HCT116 (cell line): ENCODE measurements around the gene MPZL2. TPM values are rescaled to one million over a fixed set of nuclear protein-coding genes. Genes with fewer than 3 reads are reported as not detected.

Experiments used
- ATAC-seq: fragments of 200-7000 bp; cut with Tn5 transposase; 2 replicates; pipeline ENCODE4 v1.9.1; 2020; ENCODE audit warnings: mild to moderate bottlenecking, moderate library complexity
- BruUV-seq: library from RNA; stranded (reverse); fragments of 400-500 nt; replicated peaks from 2 replicates; lab custom pipeline; 2021; lab: Mats Ljungman, UMichigan
- CTCF ChIA-PET: fragments of 300-600 bp; sonication (Branson Sonifier 250); formaldehyde crosslinking; loops from one replicate; lab custom pipeline; 2021; ENCODE audit warnings: antibody characterized with exemption; lab: Charles Lee
- POLR2A ChIA-PET: fragments of 300-600, 350-600 bp; sonication (Branson Sonifier 250); formaldehyde crosslinking; loops from one replicate; lab custom pipeline; 2021; ENCODE audit warnings: antibody characterized with exemption; lab: Charles Lee
- RAD21 ChIA-PET, 2 experiments: fragments of 300-600 bp; sonication (Branson Sonifier 250); formaldehyde crosslinking; loops; one replicate each; lab custom pipeline; 2023; ENCODE audit warnings: low total read pairs in 2 of 2; ENCODE audit not compliant: uncharacterized antibody in 2 of 2, unreplicated experiment in 2 of 2, low non-redundant PET in 1 of 2; lab: Charles Lee
- DNase-seq: peaks from one replicate; pipeline ENCODE4 v3.0.0-alpha.2; 2010; ENCODE audit warnings: low read depth, low spot score
- H2AFZ ChIP-seq: fragments of 200-600 bp; shearing (Covaris generic), sonication (generic); 2 replicates; pipeline ENCODE4 v1.6.1; 2017; ENCODE audit warnings: low read depth, mixed run types, mixed read lengths, antibody characterized with exemption, low read length; ENCODE audit not compliant: poor library complexity, severe bottlenecking
- H3K27ac ChIP-seq: 2 replicates; pipeline ENCODE4 v1.5.1; 2012; ENCODE audit warnings: low read depth, low read length
- H3K27me3 ChIP-seq: fragments of 200-600 bp; sonication (generic); 2 replicates; pipeline ENCODE4 v1.6.1; 2016; ENCODE audit warnings: mixed run types, low read length, mixed read lengths; ENCODE audit not compliant: insufficient read depth
- H3K36me3 ChIP-seq, 2 experiments: fragments of 200-500 bp in 1 of 2; fragments of 200-600 bp in 1 of 2; sonication (Bioruptor generic) in 1 of 2; sonication (generic) in 1 of 2; 2 replicates each; pipeline versions ENCODE4 v1.5.1 to v1.6.1; 2014 to 2016; ENCODE audit warnings: low read length in 2 of 2, inconsistent platforms in 1 of 2, mixed read lengths in 1 of 2, mixed run types in 1 of 2; ENCODE audit not compliant: insufficient read depth in 2 of 2, control insufficient read depth in 1 of 2
- H3K4me1 ChIP-seq, 2 experiments: fragments of 200-600 bp in 1 of 2; sonication (generic) in 1 of 2; 2 replicates each; pipeline versions ENCODE4 v1.5.1 to v1.6.1; 2012 to 2017; ENCODE audit warnings: low read length in 2 of 2, inconsistent platforms in 1 of 2, mild to moderate bottlenecking in 1 of 2, mixed read lengths in 1 of 2, mixed run types in 1 of 2, moderate library complexity in 1 of 2; ENCODE audit not compliant: insufficient read depth in 2 of 2, control insufficient read depth in 1 of 2
- H3K4me2 ChIP-seq: fragments of 200-600 bp; sonication (generic); 2 replicates; pipeline ENCODE4 v1.6.1; 2017; ENCODE audit warnings: mixed run types, low read length, mixed read lengths
- H3K4me3 ChIP-seq, 2 experiments: fragments of 200-600 bp in 1 of 2; sonication (generic) in 1 of 2; replicated peaks in 1 of 2; 2 replicates each; pipeline ENCODE4 v1.5.1; 2011 to 2016; ENCODE audit warnings: low read length in 2 of 2, control low read depth in 1 of 2, low read depth in 1 of 2, mild to moderate bottlenecking in 1 of 2, mixed read lengths in 1 of 2, mixed run types in 1 of 2
- H3K79me2 ChIP-seq: fragments of 200-600 bp; sonication (generic); 2 replicates; pipeline ENCODE4 v1.6.1; 2017; ENCODE audit warnings: mild to moderate bottlenecking, mixed run types, low read length, moderate library complexity, mixed read lengths; ENCODE audit not compliant: insufficient read depth
- H3K9ac ChIP-seq: fragments of 200-600 bp; sonication (generic); 2 replicates; pipeline ENCODE4 v1.6.1; 2016; ENCODE audit warnings: low read length, mixed read lengths
- H3K9me2 ChIP-seq: fragments of 200-600 bp; sonication (generic), shearing (Covaris generic); 2 replicates; pipeline ENCODE4 v1.6.1; 2017; ENCODE audit warnings: mixed run types, mild to moderate bottlenecking, moderate library complexity; ENCODE audit not compliant: insufficient read depth
- H3K9me3 ChIP-seq, 2 experiments: fragments of 200-500 bp in 1 of 2; fragments of 200-600 bp in 1 of 2; sonication (Bioruptor generic) in 1 of 2; sonication (generic) in 1 of 2; 2 replicates each; pipeline ENCODE4 v1.6.1; 2014 to 2017; ENCODE audit warnings: low read length in 2 of 2, mixed read lengths in 2 of 2, inconsistent platforms in 1 of 2, low read depth in 1 of 2, mild to moderate bottlenecking in 1 of 2, mixed run types in 1 of 2, moderate library complexity in 1 of 2; ENCODE audit not compliant: control insufficient read depth in 1 of 2, insufficient read depth in 1 of 2
- H4K20me1 ChIP-seq: fragments of 200-600 bp; sonication (generic), shearing (Covaris generic); 2 replicates; pipeline ENCODE4 v1.6.1; 2017; ENCODE audit warnings: mixed run types, mild to moderate bottlenecking, moderate library complexity; ENCODE audit not compliant: insufficient read depth
- CEBPB ChIP-seq: IDR thresholded peaks from 2 replicates; pipeline ENCODE4 v1.6.1; 2012; ENCODE audit warnings: low read depth
- ELF1 ChIP-seq: IDR thresholded peaks from 2 replicates; pipeline ENCODE4 v1.6.1; 2012; ENCODE audit warnings: low read depth, borderline replicate concordance
- EZH2 ChIP-seq: fragments of 200-600 bp; sonication (generic); IDR thresholded peaks from 2 replicates; pipeline ENCODE4 v1.6.1; 2017; ENCODE audit warnings: antibody characterized with exemption, mixed run types
- EZH2phosphoT487 ChIP-seq: fragments of 200-600 bp; IDR thresholded peaks from 2 replicates; pipeline ENCODE4 v1.6.1; 2018; ENCODE audit warnings: antibody characterized with exemption, borderline replicate concordance
- POLR2A ChIP-seq: IDR thresholded peaks from 2 replicates; pipeline ENCODE4 v1.7.0; 2011; ENCODE audit warnings: borderline replicate concordance; ENCODE audit not compliant: insufficient read depth, insufficient read length; ENCODE audit errors: extremely low read depth
- SIN3A ChIP-seq: IDR thresholded peaks from 2 replicates; pipeline ENCODE4 v1.6.1; 2012; ENCODE audit warnings: low read depth
- SP1 ChIP-seq: IDR thresholded peaks from 2 replicates; pipeline ENCODE4 v1.6.1; 2012; ENCODE audit warnings: low read depth
- SRF ChIP-seq: IDR thresholded peaks from 2 replicates; pipeline ENCODE4 v1.6.1; 2012; ENCODE audit warnings: low read depth
- TCF7L2 ChIP-seq: IDR thresholded peaks from 2 replicates; pipeline ENCODE4 v1.7.0; 2011; ENCODE audit warnings: borderline replicate concordance, inconsistent platforms; ENCODE audit not compliant: insufficient read depth, insufficient read length; ENCODE audit errors: extremely low read depth
- YY1 ChIP-seq: IDR thresholded peaks from 2 replicates; pipeline ENCODE4 v1.6.1; 2011; ENCODE audit warnings: low read length, low read depth, moderate library complexity, mild to moderate bottlenecking; ENCODE audit not compliant: insufficient replicate concordance; ENCODE audit errors: extremely low read depth
- ZFX ChIP-seq: fragments of 450-650 bp; IDR thresholded peaks from 2 replicates; pipeline ENCODE4 v1.6.1; 2017
- ZNF274 ChIP-seq: fragments of 200-500 bp; sonication (Bioruptor generic); IDR thresholded peaks from 2 replicates; pipeline ENCODE4 v1.6.1; 2014; ENCODE audit warnings: mild to moderate bottlenecking, low read depth, low read length, inconsistent platforms
- intact Hi-C: fragments of 100-400 bp; cut with micrococcal nuclease; formaldehyde crosslinking; loops from 2 replicates; pipeline ENCODE4 v1.10.0; 2022
- total RNA-seq: library from RNA; stranded (reverse); gene quantifications from one replicate; pipeline ENCODE4 v1.2.1, GENCODE V29; 2021; ENCODE audit not compliant: unreplicated experiment
- TF ChIP-seq, protein P1 (sequence below): IDR thresholded peaks from 2 replicates; pipeline ENCODE4 v1.6.1; 2012
- TF ChIP-seq, protein P2 (sequence below), 3 experiments: fragments of 200-600 bp in 1 of 3; sonication (generic) in 1 of 3; IDR thresholded peaks in 2 of 3; conservative IDR thresholded peaks in 1 of 3; 2 replicates each; pipeline ENCODE4 v1.5.1; 2012 to 2017; ENCODE audit warnings: low read depth in 2 of 3, low read length in 2 of 3, antibody characterized with exemption in 1 of 3, borderline replicate concordance in 1 of 3, control low read depth in 1 of 3, mild to moderate bottlenecking in 1 of 3, mixed read lengths in 1 of 3, mixed run types in 1 of 3, moderate library complexity in 1 of 3; ENCODE audit not compliant: insufficient read depth in 1 of 3
- TF ChIP-seq, protein P3 (sequence below): IDR thresholded peaks from 2 replicates; pipeline ENCODE4 v1.6.1; 2012; ENCODE audit warnings: low read depth

Gene MPZL2
- total RNA-seq, 1 experiment from 2014 or later: 16.8 TPM

DNA sequence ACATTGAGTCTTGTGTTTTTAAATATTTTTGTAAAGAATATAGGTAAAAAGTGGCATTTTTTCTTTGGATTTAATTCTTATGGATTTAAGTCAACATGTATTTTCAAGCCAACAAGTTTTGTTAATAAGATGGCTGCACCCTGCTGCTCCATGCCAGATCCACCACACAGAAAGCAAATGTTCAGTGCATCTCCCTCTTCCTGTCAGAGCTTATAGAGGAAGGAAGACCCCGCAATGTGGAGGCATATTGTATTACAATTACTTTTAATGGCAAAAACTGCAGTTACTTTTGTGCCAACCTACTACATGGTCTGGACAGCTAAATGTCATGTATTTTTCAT lies 40.1 kb upstream of the MPZL2 start:
- CTCF ChIA-PET: interaction anchor here (2.2 kb wide), 1 partner anchor 8 kb away, joined by 6 read pairs; no protein-coding TSS in a partner anchor
- no peak for ATAC-seq
- Histone ChIP-seq H3K27me3 (peaks cover 17% of the 10 kb centered on the region; the same call in 1 of the 2 replicates), H3K9me2 (no peaks in the 10 kb centered on the region), H3K4me1 (no peaks in the 10 kb centered on the region), H3K27ac (no peak overlapping the region), H3K79me2 (no peaks in the 10 kb centered on the region), H3K4me3 (no peak overlapping the region)
- POLR2A ChIA-PET: no interaction called here
- BruUV-seq: no TSS peak
- RAD21 ChIA-PET: no interaction called here
- TF ChIP-seq TCF7L2 (no peak), YY1 (no peak)
- TF ChIP-seq, all 23 proteins: peak for 0
- H3K36me3 ChIP-seq: no peaks in the 10 kb centered on the region
- no peak overlapping the region for H3K9ac ChIP-seq
- intact Hi-C loops: no loop called here
- no peaks in the 10 kb centered on the region for H3K9me3 ChIP-seq
- no peak for DNase-seq
- H4K20me1 ChIP-seq: no peaks in the 10 kb centered on the region
- no peak overlapping the region for H2AFZ ChIP-seq
- H3K4me2 ChIP-seq: no peak overlapping the region

DNA sequence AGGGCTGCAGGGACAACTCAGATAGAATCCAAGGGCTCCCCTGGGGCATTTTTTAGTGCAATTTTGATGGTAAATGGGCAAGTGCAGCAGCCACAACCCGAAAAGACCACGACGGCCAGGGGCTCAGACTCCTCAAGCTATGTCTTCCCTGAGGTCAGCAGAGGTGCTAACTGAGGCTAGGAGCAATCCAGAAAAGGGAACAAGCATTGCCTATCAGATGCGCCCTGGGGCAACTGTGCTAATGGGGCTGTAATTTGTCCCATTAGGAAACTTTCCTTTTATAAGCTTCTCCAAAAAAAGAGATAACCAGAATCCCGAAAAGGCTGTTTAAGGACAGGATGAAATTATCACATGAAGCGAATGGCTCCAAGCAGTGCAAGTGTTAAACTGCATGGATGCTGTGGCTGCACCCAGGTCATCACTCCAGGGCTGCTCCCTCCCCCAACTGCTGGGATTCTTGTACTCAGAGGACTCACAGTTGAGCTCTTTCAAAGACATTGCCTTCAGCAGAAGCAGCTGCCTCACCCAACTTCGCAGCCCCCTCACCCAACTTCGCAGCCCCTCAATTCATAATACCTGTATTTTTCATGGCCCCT lies 37.6 kb upstream of the MPZL2 start:
- H3K4me3 ChIP-seq: no peak overlapping the region
- H3K4me2 ChIP-seq: no peak overlapping the region
- no peak overlapping the region for H3K9ac ChIP-seq
- no peaks in the 10 kb centered on the region for H4K20me1 ChIP-seq
- no peak for ATAC-seq
- POLR2A ChIA-PET: interaction anchor here (0.7 kb wide), 1 partner anchor 9 kb away, joined by 3 read pairs; no protein-coding TSS in a partner anchor
- no peak overlapping the region for H2AFZ ChIP-seq
- H3K9me2 ChIP-seq: no peaks in the 10 kb centered on the region
- BruUV-seq: no TSS peak
- H3K27me3 ChIP-seq: peaks cover 17% of the 10 kb centered on the region; the same call in 1 of the 2 replicates
- no peak overlapping the region for H3K27ac ChIP-seq
- no peaks in the 10 kb centered on the region for H3K9me3 ChIP-seq
- no peaks in the 10 kb centered on the region for H3K36me3 ChIP-seq
- no peak for DNase-seq
- no peaks in the 10 kb centered on the region for H3K79me2 ChIP-seq
- CTCF ChIA-PET: no interaction called here
- RAD21 ChIA-PET: no interaction called here
- intact Hi-C loops: no loop called here
- no peaks in the 10 kb centered on the region for H3K4me1 ChIP-seq
- TF ChIP-seq EZH2phosphoT487 (no peak), POLR2A (no peak), SIN3A (no peak), ZFX (no peak), ZNF274 (no peak), SRF (no peak), TCF7L2 (no peak), EZH2 (no peak), SP1 (no peak), CEBPB (no peak), ELF1 (no peak), YY1 (no peak)
- TF ChIP-seq, protein P1, sequence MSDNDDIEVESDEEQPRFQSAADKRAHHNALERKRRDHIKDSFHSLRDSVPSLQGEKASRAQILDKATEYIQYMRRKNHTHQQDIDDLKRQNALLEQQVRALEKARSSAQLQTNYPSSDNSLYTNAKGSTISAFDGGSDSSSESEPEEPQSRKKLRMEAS: no peak
- TF ChIP-seq, protein P2, sequence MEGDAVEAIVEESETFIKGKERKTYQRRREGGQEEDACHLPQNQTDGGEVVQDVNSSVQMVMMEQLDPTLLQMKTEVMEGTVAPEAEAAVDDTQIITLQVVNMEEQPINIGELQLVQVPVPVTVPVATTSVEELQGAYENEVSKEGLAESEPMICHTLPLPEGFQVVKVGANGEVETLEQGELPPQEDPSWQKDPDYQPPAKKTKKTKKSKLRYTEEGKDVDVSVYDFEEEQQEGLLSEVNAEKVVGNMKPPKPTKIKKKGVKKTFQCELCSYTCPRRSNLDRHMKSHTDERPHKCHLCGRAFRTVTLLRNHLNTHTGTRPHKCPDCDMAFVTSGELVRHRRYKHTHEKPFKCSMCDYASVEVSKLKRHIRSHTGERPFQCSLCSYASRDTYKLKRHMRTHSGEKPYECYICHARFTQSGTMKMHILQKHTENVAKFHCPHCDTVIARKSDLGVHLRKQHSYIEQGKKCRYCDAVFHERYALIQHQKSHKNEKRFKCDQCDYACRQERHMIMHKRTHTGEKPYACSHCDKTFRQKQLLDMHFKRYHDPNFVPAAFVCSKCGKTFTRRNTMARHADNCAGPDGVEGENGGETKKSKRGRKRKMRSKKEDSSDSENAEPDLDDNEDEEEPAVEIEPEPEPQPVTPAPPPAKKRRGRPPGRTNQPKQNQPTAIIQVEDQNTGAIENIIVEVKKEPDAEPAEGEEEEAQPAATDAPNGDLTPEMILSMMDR (IDR thresholded peaks at IDR 0.05 in 2 of 3, conservative IDR thresholded peaks at IDR 0.05 in 1 of 3; ENCODE audit: borderline replicate concordance in 1 of 3, insufficient read depth in 1 of 3, low read depth in 2 of 3, low read length in 2 of 3): no peak
- TF ChIP-seq, protein P3, sequence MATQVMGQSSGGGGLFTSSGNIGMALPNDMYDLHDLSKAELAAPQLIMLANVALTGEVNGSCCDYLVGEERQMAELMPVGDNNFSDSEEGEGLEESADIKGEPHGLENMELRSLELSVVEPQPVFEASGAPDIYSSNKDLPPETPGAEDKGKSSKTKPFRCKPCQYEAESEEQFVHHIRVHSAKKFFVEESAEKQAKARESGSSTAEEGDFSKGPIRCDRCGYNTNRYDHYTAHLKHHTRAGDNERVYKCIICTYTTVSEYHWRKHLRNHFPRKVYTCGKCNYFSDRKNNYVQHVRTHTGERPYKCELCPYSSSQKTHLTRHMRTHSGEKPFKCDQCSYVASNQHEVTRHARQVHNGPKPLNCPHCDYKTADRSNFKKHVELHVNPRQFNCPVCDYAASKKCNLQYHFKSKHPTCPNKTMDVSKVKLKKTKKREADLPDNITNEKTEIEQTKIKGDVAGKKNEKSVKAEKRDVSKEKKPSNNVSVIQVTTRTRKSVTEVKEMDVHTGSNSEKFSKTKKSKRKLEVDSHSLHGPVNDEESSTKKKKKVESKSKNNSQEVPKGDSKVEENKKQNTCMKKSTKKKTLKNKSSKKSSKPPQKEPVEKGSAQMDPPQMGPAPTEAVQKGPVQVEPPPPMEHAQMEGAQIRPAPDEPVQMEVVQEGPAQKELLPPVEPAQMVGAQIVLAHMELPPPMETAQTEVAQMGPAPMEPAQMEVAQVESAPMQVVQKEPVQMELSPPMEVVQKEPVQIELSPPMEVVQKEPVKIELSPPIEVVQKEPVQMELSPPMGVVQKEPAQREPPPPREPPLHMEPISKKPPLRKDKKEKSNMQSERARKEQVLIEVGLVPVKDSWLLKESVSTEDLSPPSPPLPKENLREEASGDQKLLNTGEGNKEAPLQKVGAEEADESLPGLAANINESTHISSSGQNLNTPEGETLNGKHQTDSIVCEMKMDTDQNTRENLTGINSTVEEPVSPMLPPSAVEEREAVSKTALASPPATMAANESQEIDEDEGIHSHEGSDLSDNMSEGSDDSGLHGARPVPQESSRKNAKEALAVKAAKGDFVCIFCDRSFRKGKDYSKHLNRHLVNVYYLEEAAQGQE: no peak
